HG03565 (cell line): Measurements from ENCODE around the gene PTPN12.
"Not testable (repeated sequence)": the region's sequence is repeated elsewhere in the genome, so short reads cannot be mapped to it uniquely, and the experiment has no call there.

ENCODE experiments used
- ATAC-seq: cut with Tn5 transposase; IDR thresholded peaks from one replicate; pipeline ENCODE4 v1.9.1; 2021; ENCODE audit warnings: mild to moderate bottlenecking, moderate library complexity; ENCODE audit not compliant: unreplicated experiment

PTPN12 gene

GRCh38 chr7:77575187-77575586 is 38.1 kb downstream of the PTPN12 start:
- no peak for ATAC-seq

GRCh38 chr7:77576856-77577255 is 39.8 kb downstream of the PTPN12 start:
- no peak for ATAC-seq

GRCh38 chr7:77579797-77580196 is 42.7 kb downstream of the PTPN12 start:
- no peak for ATAC-seq

GRCh38 chr7:77580762-77581350 is 43.8 kb downstream of the PTPN12 start:
- ATAC-seq: no peak

- ATAC-seq: no peak
These were observed 50.2 kb downstream of the PTPN12 start for GRCh38 chr7:77587272-77587671.

GRCh38 chr7:77600952-77601351 is 63.9 kb downstream of the PTPN12 start:
- no peak for ATAC-seq

- no peak for ATAC-seq
These were observed 69.5 kb downstream of the PTPN12 start for GRCh38 chr7:77606562-77606961.

GRCh38 chr7:77619314-77619713 is 82.2 kb downstream of the PTPN12 start:
- ATAC-seq: no peak

GRCh38 chr7:77626586-77627308 is 89.7 kb downstream of the PTPN12 start:
- ATAC-seq: no peak

GRCh38 chr7:77627309-77627676 is 90.2 kb downstream of the PTPN12 start:
- no peak for ATAC-seq

- no peak for ATAC-seq
These were observed 92.7 kb downstream of the PTPN12 start for GRCh38 chr7:77629797-77630196.

- ATAC-seq: no peak
These were observed 94.7 kb downstream of the PTPN12 start for GRCh38 chr7:77631820-77632219.

- no peak for ATAC-seq
These were observed 107.7 kb downstream of the PTPN12 start for GRCh38 chr7:77644774-77645173.

- ATAC-seq: no peak
These were observed 111.7 kb downstream of the PTPN12 start for GRCh38 chr7:77648742-77649338.

GRCh38 chr7:77649716-77650349 is 112.7 kb downstream of the PTPN12 start:
- no peak for ATAC-seq

- ATAC-seq: no peak
These were observed 114.6 kb downstream of the PTPN12 start for GRCh38 chr7:77651575-77652162.

GRCh38 chr7:77652826-77653225 is 115.7 kb downstream of the PTPN12 start:
- not testable (repeated sequence) for ATAC-seq

- no peak for ATAC-seq
These were observed 116.5 kb downstream of the PTPN12 start for GRCh38 chr7:77653572-77653971.

- no peak for ATAC-seq
These were observed 118.3 kb downstream of the PTPN12 start for GRCh38 chr7:77655356-77655755.

GRCh38 chr7:77655836-77656455 is 118.9 kb downstream of the PTPN12 start:
- ATAC-seq: no peak
